Putamen (tissue), 1 donor: ENCODE results near the gene DNAH17.
A peak's percentile ranks its signal among the peaks of the same experiment; 100 is the strongest.

Experiments
- DNase-seq: peaks from one replicate; pipeline ENCODE4 v3.0.0-alpha.2; 2016; ENCODE audit warnings: low spot score

Gene DNAH17

DNA sequence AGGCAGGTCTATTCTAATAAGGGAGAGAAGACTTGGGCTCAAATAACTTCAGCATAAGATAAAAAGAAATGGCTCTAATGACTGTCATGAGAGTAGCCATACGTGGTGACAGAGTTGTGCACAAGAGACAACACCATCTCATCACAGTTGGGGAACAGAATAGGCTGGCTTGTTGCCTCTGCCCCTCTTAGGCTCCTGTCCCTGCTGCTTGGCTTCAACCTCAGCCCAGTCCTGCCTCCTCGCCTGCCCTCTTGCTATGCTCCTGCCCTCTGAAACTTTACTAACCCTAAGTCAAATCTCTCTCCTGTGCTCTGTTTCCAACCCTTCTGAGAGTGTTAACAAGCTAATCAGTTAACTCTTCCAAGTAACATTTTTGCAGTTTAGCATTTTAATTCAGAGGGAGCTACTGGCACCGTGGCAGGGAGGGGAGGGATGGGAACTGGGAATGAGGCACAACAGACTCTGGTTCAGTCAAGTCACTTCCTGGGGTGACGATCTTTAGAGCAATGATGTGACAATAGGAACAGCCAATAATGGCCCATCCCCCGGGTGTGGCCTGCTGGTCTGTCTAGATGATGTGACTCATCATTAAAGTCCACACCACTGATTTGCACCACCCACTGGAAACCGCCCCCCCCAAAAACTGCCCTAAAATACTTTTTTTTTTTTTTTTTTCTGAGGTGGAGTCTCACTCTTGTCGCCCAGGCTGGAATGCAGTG is 35.5 kb downstream of the DNAH17 start:
- no peak for DNase-seq

DNA sequence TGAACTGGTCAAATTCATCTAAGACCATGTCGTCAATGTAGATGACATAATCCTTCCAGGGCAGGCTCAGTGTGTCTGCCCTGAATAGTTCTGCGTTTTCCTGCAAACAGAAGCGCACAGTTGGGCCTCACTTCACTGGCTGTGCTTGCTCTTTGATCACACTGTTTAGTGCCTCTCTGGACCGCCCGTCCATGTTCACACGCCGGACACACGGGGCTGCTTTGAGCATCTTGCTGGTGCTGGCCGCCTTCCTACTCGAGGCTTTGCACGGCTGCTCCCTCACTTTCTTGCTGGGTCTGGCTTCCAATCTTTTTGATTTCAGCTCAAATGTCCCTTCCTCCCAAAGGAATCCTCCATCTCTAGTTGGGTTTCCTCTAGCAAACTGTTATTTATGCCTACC is 37.4 kb downstream of the DNAH17 start:
- DNase-seq, result no peak

DNA sequence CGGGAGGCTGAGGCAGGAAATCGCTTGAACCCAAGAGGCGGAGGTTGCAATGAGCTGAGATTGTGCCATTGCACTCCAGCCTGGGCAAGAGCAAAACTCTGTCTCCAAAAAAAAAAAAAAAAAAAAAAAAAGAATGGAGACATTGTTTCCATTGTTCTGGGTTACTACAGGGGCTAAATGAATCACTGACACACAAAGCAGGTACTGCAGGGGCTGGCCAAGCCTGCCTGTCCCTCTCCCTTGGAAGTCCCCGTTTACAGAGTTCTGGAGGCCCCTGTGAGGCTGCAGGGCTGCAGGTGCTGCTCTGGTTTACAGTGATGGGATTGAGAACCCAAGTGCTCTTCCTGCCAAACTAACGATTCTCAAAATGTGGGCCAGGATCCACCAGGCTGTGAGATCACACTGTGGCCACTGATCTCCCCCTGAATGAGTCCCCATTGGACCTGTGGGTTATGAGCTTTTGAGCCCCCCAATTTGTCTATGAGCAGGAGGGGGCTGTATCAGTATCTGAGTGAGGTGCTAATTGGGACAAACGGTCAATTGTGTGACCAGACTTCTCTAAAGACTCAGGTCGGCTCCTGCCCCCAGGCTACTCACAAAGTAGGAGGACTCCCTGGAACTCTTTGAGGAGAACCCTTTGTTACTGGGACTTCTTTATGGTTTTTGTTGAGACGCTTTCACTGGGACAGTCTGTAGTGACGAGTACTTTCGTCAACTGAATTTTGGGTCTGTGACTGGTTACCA is 39.0 kb downstream of the DNAH17 start:
- DNase-seq, result peak; percentile 23

DNA sequence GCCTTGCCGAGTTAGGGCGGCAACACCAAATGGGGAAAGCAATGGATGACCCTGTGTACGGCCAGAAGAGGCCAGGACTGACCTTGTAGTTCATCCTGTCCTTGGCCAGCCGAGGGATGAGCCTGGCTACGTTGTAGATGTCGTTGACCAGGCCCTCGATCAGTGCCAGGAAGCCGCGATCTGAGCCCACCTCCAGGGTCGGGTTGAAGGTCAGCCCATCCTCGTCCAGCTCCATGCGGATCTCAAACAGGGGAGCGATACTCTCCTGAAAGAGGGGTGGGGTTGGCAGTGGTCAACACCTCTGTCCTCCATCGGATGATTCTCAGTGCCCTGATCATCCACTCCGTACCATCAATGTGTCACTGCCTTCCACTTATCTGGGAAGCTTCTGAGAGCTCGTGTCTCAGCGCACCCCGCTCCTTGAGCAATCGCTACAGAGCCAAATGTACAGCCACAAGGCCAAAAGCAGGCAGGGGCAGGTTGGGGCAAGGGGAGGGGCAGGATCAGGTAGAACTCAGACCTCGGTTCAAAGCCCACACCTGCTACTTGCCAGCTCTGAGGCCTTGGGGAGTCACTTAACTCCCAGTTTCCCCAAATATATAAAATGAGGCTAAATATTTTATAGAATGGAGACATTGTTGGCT is 39.9 kb downstream of the DNAH17 start:
- DNase-seq, result no peak

DNA sequence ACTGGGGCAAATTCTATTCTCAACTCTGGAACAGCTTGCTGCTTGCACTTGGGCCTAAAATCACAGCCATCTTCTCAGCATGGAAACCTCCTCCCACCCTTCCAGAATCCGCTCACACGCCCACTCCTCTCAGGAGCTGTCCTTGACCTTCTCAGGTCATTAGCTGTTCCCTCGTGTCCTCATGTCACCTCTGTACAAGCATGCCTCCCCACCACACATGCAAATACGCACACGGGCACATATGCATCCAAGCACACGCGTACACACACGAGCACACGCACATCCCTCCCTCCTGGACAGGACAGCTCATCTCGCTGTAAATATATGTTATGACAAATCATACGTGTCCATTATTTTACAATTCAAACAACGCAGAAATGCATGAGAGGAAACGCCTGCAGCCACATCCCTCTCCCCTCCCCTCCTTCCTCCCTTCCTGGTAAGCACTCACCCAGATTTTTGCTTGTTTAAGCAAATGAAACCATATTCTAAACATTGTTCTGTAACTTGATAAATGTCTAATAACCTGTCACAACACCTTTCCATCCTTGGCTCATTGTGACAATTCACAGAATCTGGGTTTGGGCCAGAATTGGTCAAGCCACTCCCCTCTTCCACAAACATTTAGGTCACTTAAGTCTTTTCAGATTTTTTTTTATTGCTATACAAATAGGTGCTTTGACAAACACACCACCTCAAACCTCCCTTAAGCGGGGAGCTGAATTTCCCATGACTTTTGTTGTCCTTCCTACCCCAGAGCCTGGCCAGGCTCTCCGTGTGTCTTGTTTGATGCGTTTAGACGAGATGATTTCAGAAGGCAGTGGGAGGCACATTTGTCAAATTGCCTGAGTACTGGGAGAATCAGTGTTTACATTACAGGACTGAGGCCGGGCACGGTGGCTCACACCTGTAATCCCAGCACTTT is 41.7 kb downstream of the DNAH17 start:
- no peak for DNase-seq

DNA sequence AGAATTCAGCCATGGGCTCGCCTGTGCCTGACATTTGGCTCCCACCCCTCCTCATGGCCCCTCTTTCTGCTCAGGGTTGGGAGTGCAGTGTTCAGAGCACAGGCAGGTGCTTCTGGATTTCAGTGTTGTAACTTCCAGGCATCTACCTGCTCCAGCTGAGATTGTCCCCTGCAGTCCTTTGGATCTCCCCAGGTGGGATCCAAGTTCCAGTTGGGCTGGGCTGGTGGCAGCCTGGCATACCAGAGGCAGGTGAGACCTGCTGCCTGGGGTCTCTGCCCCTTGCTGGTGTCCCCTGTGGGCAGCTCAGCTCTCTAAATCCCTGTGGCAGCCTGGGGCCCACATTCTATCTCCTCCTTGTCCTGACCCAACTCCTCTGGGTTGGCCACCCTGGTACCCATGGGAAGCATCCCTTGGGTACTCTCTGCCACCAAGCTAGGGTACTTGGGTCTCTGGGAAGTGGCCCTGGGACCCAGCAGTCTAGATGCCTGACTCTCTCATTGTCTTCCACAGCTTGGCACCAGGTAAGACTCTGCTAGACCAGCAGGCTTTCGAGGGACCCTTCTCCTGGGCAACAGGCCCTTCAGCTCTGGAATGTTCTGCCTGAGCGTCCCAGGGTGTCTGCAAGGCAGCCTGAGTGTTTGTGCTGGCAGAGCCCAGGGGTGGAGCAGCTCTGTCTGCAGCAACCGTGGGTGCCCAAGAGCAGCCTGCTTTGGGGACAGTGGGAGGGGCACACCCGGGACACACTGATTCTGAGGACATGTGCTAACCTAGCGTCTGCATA is 42.5 kb downstream of the DNAH17 start:
- DNase-seq, result peak; percentile 14

DNA sequence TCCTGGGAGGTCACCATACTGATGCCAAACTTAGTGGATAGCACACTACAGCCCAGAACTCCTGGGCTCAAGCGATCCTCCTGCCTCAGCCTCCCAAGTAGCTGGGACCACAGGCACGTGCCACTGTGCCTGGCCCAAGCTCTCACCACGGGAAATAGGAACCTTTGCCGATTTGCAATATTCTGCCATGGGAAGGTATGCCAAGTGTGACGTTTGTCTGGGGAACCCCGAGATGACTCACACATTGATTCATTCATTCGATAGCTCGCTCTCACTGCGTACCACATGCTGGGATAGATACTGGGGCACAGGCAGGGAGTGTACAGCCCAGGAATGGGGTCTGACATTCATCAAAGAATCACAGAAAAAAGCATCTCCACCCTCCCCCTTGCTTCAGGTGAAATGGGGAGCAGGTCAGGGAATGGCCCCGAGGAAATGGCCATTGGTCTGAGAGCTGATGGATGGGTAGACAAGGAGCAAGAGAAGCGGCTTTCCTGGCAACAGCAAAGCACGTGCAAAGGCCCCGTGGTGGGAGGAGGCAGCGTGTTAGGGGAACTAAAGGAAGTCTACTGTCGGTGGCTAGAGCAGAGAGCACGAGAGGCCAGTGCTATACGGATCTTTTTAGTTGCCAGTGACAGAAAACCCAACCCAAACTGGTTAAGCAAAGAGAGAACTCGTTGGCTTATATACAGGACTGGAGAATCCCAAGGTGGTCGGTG is 44.1 kb downstream of the DNAH17 start:
- DNase-seq, result no peak

DNA sequence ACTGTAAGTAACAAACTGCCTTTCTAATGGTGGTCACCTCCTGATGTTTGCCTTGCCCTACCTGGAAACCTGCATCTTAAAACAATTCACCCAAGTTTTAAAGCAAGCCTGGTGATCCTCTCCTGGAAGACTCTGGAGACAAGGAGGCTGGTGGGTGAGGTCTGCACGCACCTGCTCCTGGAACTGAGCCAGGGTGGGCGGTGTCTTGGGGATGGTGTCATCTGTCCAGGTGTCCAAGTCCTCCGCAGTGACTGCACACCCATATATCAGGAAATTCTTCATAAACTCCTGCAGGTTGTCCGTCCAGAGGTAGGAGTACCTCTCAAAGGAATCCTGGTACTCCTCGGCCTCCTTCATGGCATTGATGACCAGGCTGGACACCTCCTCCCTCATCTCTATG is 44.9 kb downstream of the DNAH17 start:
- DNase-seq, result no peak

DNA sequence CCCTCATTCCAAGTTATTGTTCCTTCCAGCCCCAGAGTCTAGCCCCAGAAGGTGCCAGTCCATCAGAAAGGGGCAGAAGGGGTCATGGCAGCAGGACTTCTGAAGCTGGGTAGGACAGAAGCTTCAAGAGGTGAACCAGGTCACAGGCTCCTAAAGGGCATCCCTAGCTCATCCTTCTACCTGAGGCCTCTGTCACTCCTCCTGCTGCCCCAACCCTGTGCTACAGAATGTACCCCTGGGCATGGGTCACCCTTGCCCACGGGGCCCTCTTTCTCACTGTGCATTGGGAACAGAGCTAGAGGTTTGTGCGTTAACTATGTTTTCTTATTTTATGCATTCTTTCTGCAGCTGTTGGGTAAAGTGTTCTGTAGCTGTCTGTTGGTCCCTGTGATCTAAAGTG is 46.5 kb downstream of the DNAH17 start:
- no peak for DNase-seq

DNA sequence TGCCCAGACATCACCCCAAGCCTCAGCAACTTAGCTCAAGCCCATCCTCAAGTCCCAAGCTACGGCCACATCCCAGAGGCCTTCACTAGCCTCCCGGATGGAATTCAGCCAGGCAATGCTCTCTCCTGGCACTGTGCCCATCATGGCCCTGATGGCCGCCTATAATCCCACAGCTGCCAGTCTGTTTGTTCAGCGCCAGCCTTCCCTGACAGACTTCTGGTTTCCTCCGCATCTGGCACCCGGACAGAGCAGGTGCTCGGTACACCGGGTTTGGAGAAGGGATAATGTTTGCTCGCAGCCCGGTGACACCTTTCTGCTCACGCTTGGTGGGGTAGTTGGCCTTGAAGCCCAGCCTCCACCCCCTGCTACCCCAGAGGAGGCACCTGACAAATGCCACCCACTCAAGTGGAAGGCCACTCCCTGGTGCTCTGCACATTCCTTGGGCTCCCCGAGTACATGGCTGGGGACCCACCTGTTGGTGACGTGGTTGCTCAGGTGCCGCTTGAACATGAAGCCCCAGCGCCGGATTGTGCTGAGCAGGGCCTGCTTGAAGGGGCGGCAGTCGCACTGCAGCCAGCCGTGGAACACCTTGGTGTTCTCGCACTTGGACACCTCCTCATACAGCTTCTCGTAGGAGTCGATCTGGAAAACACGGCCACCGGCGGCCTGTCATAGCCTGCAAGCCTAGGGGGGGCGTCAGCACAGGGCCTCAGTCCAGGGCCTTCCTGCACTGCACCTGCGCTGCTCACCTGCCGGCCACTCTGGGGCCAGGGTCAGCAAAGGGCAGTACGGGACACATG is 47.1 kb downstream of the DNAH17 start:
- peak; percentile 36 for DNase-seq

DNA sequence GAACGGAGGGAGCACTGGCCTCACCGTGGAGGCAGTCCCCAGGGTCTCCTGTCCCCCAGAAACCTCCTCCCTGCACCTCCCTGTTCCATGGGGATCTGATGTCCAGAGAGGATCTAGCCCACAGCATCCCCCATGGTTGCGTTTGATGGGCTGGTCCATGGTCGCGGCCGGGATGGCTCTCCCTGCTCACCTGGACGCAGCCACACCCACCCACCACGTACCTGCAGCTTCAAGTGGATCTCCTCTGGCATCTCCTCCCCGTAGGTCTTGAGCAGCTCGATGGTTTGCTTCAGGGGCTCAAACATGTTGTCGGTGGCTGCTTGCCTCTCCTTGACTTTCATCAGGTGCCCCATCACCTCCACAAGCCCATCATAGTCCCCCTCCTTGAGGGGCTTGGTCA is 47.9 kb downstream of the DNAH17 start:
- DNase-seq, result no peak

DNA sequence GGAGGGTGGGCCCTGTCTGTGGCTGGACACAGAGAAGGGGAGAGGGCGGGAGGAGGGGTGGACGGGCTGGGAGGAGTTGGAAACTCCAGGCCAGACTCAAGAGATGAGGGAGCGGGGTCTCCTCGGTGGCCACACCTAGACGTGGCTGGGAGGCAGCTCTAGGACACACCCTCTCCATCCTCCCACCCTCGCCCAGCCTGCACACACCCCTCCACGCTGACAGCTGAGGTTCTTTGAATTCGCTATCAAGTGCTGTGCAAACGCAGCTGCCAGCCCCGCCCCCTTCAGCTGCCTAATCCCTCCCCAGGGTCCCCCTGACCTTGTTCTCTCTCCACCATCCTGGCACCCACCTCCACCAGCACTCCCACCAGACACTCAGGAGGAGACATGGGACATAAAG is 48.7 kb downstream of the DNAH17 start:
- no peak for DNase-seq

DNA sequence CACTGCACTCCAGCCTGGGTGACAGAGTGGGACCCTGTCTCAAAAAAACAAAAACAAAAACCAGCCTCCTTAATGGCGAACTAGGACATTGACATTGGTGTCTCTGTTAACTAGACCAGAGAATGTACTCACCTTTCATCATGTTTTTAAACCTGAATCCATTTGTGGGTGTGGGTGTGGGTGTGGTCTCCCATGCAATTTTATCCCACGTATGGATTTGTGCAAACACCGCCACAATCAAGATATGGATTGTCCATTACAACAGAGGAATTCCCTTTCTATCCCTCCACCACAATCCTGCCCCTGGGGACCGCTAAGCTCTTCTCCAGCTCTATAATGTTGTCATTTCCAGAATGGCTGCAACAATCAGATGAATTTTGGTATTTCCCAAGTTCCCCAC is 49.9 kb downstream of the DNAH17 start:
- no peak for DNase-seq

DNA sequence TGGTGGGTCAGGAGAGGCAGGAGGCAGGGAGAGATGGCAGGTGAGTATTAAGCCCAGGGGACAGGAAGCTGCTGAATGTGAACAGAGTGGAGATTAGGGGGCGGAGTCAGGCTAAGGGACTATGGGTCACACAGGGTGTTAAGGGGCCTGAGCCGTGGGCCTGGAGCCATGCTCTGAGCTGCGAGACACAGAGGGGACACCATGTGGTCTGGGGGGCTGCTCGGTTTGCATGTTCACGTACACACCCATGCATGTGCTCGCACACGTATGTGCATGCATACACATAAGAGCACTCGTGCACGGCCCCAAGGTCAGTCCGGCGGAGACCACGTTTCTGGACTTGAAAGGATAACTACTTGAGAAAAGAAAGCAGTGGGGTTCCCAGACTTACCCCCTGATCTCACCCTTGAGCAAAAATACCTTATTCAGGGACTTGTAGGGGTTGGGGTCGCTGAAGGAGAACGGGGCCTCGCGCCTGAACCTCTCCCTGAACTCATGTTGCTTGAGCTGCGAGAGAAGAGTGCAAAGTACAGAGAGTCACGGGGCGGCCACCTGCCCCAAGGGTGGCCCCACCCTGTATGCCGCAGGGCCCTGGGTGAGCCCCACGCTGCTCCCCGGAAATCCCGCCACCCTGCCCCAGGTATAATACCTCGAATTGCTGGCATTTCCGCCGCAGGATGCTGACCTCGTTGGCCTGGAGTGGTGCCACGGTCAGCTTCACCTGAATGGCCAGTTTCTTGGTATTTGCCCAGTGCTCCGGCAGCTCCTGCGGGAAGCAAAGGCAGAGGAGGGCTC is 50.8 kb downstream of the DNAH17 start:
- no peak for DNase-seq

DNA sequence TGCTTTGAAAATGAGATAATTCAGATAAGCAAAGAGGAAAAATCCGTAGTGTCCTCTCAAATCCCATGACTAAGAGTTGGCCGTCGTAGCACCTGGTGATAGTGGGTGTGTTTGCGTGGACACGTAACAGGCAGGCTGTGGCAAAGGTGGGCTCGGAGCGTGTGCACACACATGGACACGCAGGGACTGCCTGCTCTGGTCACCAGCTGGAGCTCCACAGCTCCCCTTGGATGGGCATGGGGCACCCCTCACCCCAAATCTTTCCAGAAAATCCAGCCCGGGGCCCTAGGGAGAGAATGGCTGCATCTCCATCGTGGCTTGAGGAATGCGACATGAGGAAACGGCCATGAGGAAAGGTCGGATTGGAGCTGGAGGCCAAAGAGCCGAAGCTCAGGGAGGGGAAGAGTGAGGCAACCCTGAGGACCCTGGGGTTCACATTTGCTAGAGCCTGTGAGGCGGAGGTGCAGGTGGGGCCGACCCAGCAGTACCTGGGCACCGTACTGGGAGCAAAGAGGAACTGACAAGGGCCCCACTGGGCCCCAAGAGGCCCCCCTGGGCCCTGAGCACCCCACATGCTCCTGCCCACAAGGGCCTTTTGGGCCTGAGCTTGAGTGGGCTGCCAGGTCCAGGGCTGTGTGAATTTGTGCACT is 51.6 kb downstream of the DNAH17 start:
- DNase-seq, result no peak

DNA sequence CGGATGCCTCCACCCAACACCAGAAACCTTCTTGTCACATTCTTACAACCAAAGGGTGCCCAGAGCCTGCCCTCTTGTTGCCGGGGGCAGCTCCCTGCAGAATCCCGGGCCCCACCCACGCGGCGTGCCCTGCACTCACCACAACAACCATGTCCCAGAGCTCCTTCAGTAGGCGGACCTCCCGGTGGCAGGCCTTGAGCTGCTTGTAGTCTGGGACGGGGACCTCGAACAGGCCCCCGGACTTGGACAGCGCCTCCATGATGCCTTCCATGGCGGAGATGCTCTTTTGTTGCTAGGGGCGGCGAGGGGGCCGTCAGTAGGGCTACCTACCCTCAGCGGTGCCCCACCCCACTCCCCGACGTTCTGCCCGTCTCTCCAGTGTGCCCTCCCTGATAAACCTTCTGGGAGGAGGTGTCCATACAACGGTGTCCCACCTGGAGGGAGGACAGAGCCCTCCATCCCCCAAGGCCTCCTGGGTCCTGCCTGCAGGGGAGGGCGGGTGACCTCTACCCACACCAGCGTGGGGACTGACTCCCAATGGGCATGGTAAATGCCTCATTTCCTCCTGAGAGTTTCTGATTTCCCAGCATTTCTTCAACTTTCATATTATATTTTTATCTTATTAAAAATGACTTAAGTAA is 52.2 kb downstream of the DNAH17 start:
- no peak for DNase-seq

DNA sequence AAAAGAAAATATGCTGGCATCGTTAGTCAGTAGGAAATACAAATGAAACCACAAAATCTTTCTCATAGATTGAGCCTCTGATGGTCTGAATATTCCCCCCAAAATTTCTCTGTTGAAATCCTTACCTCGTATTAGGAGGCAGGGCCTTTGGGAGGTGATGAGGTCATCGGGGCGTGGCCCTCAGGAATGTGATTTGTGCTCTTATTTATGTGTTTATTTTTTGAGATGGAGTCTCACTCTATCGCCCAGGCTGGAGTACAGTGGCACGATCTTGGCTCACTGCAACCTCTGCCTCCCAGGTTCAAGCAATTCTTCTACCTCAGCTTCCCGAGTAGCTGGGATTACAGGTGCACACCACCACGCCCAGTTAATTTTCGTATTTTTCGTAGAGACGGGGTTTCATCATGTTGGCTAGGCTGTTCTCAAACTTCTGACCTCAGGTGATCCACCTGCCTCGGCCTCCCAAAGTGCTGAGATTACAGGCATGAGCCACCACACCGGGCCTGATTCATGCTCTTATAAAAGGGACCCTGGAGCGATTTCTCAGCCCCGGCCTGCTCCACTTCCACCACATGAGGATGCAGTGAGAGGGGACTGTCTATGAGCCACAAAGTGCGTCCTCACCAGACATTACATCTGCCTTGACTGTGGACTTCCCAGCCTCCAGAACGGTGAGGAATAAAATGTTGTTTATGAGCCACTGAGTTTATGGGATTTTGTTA is 53.1 kb downstream of the DNAH17 start:
- no peak for DNase-seq
